Ishikawa (cell line): ENCODE results near the gene KDM4B.

Experiments used
- CEBPB ChIP-seq: IDR thresholded peaks from 2 replicates; pipeline ENCODE4 v1.6.1; 2012
- EP300 ChIP-seq: IDR thresholded peaks from 2 replicates; pipeline ENCODE4 v1.6.1; 2012; ENCODE audit warnings: borderline replicate concordance
- FOXM1 ChIP-seq: IDR thresholded peaks from 2 replicates; pipeline ENCODE4 v1.6.1; 2012; ENCODE audit warnings: low read depth, borderline replicate concordance
- MAX ChIP-seq: IDR thresholded peaks from 2 replicates; pipeline ENCODE4 v1.6.1; 2012
- TAF1 ChIP-seq: IDR thresholded peaks from 2 replicates; pipeline ENCODE4 v1.6.1; 2012; ENCODE audit warnings: low read depth, mild to moderate bottlenecking
- TCF12 ChIP-seq: IDR thresholded peaks from 2 replicates; pipeline ENCODE4 v1.6.1; 2012; ENCODE audit warnings: low read depth
- TEAD4 ChIP-seq: IDR thresholded peaks from 2 replicates; pipeline ENCODE4 v1.6.1; 2012

DNA sequence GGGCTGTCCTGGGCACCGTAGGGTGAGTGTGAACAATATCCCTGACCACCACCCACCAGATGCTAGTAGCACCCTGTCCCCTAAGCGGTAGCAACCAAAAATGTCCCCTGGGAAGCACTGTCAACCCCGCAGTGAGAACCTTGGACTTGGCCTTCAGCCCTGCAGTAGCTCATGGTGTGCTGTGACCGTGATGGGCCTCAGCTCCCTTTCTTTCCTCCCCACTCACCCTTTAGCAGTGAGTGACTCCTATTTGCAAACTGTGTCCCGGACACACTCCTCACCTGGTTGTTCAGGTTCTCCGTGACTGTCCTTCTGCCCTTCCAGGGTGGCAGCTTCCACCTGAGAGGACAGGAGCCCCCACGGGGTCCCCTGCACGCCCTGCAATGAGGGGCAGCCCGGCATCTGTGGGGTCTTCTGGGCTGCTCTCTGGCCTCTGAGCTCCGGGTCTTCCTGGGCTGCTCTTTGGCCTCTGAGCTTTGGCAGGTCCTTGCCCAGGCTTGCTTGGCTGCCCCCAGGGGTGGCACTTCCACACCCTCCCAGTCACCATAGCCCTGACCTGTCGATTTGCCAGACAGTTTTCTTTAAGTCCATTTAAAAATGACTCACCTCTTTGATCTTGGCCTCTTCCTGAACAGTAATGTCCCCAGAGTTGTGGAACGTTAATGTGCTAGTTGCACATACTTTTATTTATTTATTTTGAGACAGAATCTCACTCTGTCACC, 3.8 kb downstream of the KDM4B start:
- TF ChIP-seq EP300: no peak
- TF ChIP-seq CEBPB: no peak
- no peak for TF ChIP-seq TAF1
- TF ChIP-seq FOXM1: no peak
- no peak for TF ChIP-seq TCF12
- TF ChIP-seq TEAD4: no peak
- no peak for TF ChIP-seq MAX
